Activated CD8-positive, alpha-beta memory T cell treated with anti-CD3 and anti-CD28 coated beads for 4 hours (primary cell): ENCODE data around the gene ELF1.
"Not testable (repeated sequence)": the region's sequence is repeated elsewhere in the genome, so short reads cannot be mapped to it uniquely, and the experiment has no call there.

ENCODE experiments used
- DNase-seq, 2 donors: peaks; one replicate each; pipeline ENCODE4 v3.0.0-alpha.2; 2020; ENCODE audit warnings: low read depth in 2 of 2

The ELF1 gene

DNA sequence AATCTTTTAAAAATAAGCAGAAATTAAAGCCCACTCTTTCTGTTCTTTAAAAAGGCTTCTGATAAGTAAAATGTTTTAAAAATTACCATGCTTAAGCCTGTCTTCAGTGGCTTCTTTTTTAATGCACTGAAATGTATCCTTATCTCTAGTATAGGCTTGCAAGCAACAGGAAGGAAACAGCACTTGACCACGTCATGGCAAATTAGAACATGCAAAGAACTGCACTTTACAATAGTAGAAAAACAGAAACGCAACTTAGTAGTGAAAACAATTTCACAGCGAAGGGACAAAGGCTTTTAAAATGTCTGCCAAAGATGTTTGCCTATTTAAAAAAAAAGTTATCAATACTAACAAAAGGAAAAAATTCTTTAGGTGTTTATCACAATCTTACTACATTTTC lies 36.3 kb downstream of the ELF1 start:
- DNase-seq, result peak in 1 of 2 donors; percentile 58

DNA sequence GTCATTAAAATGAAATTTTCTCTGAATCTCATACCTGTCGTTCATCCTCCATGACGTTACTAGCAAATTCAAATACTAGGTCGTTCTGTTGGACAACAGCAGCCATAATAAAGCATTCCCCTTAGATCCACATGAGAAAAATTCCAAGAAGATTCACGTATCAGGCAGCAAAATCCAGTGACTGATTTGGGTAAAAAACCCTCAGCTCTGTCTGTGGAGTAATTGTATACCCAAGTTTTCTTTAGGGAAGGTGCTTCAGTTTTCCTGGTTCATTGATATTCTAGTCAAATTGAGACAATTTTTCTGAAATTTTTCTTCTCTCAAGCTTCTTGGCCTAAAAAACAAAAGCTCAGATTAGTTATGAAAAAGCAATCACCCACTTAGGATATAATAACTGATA lies 37.2 kb downstream of the ELF1 start:
- DNase-seq, result no peak

- no peak for DNase-seq
These were observed 37.8 kb downstream of the ELF1 start for GRCh38 chr13:40981361-40981760.

DNA sequence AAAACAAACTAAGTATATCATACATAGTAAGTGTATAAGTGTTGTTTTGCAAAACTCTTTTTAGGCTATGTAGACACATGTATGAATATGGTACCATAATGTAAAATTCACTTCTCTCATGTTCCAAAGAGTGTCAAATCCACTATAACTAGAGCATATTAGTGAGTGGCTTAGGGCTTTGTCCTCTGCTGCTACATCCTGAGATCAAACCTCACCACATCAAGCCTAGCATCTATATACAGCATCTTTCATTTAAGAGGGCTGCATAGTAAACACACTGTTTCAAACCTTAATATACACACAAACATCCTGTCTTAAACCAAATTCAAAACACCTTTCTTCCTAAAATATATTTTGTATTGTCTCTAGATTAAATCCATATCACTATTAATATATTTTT lies 38.7 kb downstream of the ELF1 start:
- no peak for DNase-seq

- DNase-seq, result no peak
These were observed 39.9 kb downstream of the ELF1 start for GRCh38 chr13:40979232-40979631.

- DNase-seq, result not testable (repeated sequence)
These were observed 41.0 kb downstream of the ELF1 start for GRCh38 chr13:40978109-40978508.

DNA sequence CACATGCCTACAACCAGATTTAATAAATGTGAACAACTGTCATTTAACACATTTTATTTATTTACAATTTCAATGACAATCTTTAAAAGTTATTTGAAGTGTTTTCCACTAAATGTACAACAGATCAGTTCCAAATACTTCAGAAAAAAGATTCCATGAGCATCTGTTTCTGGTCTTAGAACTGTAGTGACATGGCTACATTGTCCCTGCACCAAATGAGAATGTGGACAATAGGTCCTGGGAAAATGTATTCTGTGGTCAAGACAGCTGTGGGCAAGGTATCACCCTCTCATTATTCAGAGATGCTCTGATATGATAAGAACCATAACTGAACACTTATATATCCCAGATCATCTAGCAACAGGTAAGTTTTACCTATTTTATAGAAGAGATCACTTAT lies 43.7 kb downstream of the ELF1 start:
- no peak for DNase-seq

DNA sequence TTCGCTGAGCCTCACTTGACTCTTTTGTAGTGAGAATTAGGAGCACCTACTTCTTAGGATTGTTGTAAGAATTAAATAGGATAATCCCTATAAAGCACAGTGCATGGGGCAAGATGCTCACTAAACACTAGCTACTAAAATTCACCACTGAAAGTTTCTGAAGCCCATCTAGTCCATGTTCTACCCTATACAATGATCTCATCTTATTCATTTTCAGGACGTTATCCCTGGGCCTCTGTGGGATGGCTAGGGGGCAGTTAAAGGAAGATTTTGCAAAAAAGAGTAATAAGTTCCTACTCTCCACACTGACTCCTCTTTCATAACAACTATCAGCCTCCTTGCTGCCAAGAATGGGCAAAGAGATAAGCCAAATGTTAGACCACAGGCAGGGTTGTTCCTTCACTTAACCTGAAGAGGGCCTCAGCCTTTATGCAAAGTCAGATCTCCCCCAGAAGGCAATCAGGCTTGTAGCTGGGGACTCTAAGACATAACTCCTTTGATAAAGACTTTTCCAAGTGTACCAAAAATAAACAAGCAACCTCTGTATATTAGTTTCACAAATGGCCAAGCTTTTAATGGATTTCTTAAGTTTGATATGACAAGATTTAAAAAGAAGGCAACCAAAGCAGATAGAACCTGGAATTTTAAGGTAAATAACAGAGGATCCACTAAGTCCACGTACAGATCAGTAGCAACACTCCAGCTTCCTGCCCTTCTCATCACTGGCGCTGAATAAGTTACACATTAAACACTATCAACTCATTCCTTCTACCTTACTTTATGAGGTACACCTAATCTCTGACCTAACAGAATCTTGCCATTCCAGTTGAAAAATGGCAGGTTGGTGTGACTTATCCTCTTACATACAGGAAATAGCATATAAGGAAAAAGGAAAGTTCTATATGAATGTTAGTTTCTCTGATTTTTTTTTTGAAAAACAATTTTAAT lies 44.4 kb downstream of the ELF1 start:
- DNase-seq, result no peak

DNA sequence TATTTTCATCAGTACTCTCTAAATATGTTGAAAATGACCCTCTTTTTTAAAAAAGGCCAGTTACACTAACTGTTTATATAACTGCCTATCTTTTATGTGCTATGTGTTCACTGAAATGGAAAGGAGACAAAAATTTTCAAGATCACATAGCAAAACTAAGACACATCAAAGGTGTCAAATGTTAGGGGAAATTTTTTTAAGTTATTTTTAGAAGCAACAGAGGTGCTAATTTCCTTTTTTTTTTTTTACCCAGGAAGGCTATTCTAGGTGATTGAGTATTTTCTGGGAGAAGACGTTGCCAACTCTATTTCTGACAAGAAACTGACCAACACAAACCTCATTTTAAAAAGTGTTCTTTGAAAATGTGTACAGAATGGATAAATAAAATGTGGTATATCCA lies 45.7 kb downstream of the ELF1 start:
- no peak for DNase-seq

DNA sequence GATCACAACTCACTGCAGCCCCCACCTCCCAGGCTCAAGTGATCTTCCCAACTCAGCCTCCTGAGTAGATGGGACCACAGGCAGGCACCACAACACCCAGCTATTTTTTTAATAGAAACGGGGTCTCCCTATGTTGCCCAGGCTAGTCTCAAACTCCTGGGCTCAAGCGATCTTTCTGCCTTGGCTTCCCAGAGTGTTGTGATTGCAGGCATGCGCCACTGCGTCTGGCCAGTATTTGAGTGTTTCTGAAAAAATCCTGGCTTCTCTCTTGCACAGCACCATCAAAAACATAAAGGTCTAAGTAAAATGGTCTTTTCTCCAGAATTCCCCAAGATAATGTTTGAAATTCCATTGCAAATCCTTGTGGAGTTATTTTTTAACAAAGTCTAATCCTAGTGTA lies 47.8 kb downstream of the ELF1 start:
- no peak for DNase-seq

- no peak for DNase-seq
These were observed 48.3 kb downstream of the ELF1 start for GRCh38 chr13:40970803-40971202.

GRCh38 chr13:40969169-40969901 lies 49.8 kb downstream of the ELF1 start:
- DNase-seq, result no peak

DNA sequence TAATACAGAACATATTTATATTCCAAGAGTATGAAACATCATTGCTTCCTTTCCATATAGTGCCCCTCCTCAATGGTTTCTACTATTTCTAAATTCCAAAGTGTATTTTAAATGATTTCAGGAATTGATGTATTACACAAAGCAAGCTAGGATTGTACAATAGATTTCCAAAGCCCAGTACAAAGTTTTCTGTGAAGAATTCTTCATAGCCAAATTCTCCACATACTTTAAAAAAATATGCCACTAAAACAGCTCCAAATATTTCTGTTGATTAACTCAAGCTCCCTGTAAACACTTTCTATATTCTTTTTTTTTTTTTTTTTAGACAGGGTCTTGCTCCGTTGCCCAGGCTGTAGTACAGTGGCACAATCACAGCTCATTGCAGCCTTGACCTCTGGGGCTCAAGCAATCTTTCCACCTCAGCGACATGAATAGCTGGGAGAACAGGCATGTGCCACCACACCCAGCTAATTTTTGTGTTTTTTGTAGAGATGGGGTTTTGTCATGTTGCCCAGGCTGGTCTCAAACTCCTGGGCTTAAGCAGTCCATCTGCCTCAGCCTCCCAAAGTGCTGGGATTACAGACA lies 50.6 kb downstream of the ELF1 start:
- DNase-seq, result no peak

DNA sequence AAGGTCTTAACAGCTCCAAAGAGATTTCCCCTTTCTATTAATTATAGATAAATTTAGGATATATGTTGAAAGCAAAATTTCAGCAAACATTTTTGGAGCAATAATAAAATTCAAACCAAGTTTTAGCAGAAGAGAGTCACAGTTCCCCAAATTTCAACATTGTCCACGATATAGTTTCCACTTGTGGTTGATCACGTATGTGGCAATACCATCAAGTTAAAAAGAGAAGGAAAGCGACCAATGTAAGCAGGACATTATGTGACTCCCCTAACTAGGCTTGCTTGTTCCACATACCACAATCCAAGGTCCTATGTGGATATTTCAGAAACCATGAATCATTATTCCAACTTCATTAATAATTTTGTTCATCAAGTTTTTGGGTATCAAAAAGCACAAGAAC lies 52.8 kb downstream of the ELF1 start:
- no peak for DNase-seq

GRCh38 chr13:40963927-40964326 lies 55.2 kb downstream of the ELF1 start:
- no peak for DNase-seq

- no peak for DNase-seq
These were observed 57.3 kb downstream of the ELF1 start for GRCh38 chr13:40961826-40962225.

- DNase-seq, result no peak
These were observed 57.9 kb downstream of the ELF1 start for GRCh38 chr13:40961214-40961613.

DNA sequence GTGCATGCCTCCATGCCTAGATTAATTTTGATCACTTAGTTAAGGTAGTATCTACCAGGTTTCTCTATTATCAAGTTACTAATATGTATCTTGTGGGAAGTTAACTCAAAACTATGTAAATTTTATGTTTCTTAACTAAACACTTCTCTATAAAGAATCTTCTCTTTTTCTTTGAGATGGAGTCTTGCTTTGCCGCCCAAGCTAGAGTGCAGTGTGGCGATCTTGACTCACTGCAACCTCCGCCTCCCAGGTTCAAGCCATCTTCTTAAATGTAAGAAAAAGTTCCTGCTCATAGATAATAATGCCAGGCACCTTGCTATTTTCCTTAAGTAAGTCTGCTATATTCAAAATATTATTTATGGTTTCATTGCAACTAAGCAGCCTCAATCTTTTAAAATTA lies 58.4 kb downstream of the ELF1 start:
- no peak for DNase-seq

- DNase-seq, result no peak
These were observed 60.5 kb downstream of the ELF1 start for GRCh38 chr13:40958655-40959054.

GRCh38 chr13:40946485-40946884 lies 72.6 kb downstream of the ELF1 start:
- no peak for DNase-seq

GRCh38 chr13:40943073-40943472 lies 76.0 kb downstream of the ELF1 start:
- no peak for DNase-seq

- DNase-seq, result no peak
These were observed 77.5 kb downstream of the ELF1 start for GRCh38 chr13:40941581-40941980.

GRCh38 chr13:40940841-40941240 lies 78.3 kb downstream of the ELF1 start:
- no peak for DNase-seq
